GM10847 (cell line): ENCODE measurements around the gene AMIGO3.
A peak's percentile ranks its signal among the peaks of the same experiment; 100 is the strongest.

Experiments
- POLR2A ChIP-seq: IDR thresholded peaks from 2 replicates; pipeline ENCODE4 v1.6.1; 2011; ENCODE audit not compliant: insufficient read length; ENCODE audit errors: extremely low read depth

Gene AMIGO3

GRCh38 chr3:49732597-49732996 lies 13.1 kb upstream of the AMIGO3 start:
- no peak for TF ChIP-seq POLR2A

GRCh38 chr3:49729966-49730609 lies 10.6 kb upstream of the AMIGO3 start:
- no peak for TF ChIP-seq POLR2A

GRCh38 chr3:49727924-49728361 lies 8.5 kb upstream of the AMIGO3 start:
- TF ChIP-seq POLR2A, result no peak

- TF ChIP-seq POLR2A, result no peak
These were observed 7.9 kb upstream of the AMIGO3 start for GRCh38 chr3:49727154-49727923.

- no peak for TF ChIP-seq POLR2A
These were observed 6.6 kb upstream of the AMIGO3 start for GRCh38 chr3:49725906-49726681.

GRCh38 chr3:49724586-49724985 lies 5.1 kb upstream of the AMIGO3 start:
- TF ChIP-seq POLR2A, result no peak

- TF ChIP-seq POLR2A, result peak; percentile 65
These were observed 4.4 kb upstream of the AMIGO3 start, which contains the start of gene GMPPB for GRCh38 chr3:49723628-49724551. Gene GMPPB (minus strand): TSS chr3:49723951. CDS start chr3:49723726, 225 bp downstream.

- no peak for TF ChIP-seq POLR2A
These were observed 3.8 kb upstream of the AMIGO3 start for GRCh38 chr3:49723296-49723627.

GRCh38 chr3:49722896-49723295 lies 3.4 kb upstream of the AMIGO3 start:
- TF ChIP-seq POLR2A, result no peak

GRCh38 chr3:49721896-49722781 lies 2.7 kb upstream of the AMIGO3 start:
- TF ChIP-seq POLR2A, result no peak

- no peak for TF ChIP-seq POLR2A
These were observed 2.1 kb upstream of the AMIGO3 start for GRCh38 chr3:49721596-49721895.

- no peak for TF ChIP-seq POLR2A
These were observed 1.5 kb upstream of the AMIGO3 start for GRCh38 chr3:49720855-49721595.

GRCh38 chr3:49718858-49719213 lies 648 bp downstream of the AMIGO3 start:
- no peak for TF ChIP-seq POLR2A

GRCh38 chr3:49717959-49718857 lies 1.3 kb downstream of the AMIGO3 start:
- TF ChIP-seq POLR2A, result peak; percentile 17
